Heart right ventricle (tissue), 16 donors: ENCODE data around the gene NOL6. TPM values are rescaled to one million over a fixed set of nuclear protein-coding genes. Genes with fewer than 3 reads are reported as not detected.

Source experiments
- ATAC-seq, 8 donors: fragments of 200-7000 bp; cut with Tn5 transposase; one replicate each; pipeline ENCODE4 v1.9.1; 2020; ENCODE audit warnings: mild to moderate bottlenecking in 8 of 8, moderate library complexity in 8 of 8, moderate number of reproducible peaks in 1 of 8
- DNase-seq, 2 donors: peaks; one replicate each; pipeline ENCODE4 v3.0.0-alpha.2; 2020
- H3K27ac ChIP-seq, 10 donors: fragments of 200-600 bp; sonication (generic) in 2 of 10; one replicate each; pipeline versions ENCODE4 v1.5.0 to v1.8.0; 2020 to 2022; ENCODE audit warnings: mild to moderate bottlenecking in 3 of 10
- H3K27me3 ChIP-seq, 7 donors: fragments of 200-600 bp; one replicate each; pipeline ENCODE4 v1.8.0; 2021 to 2022; ENCODE audit warnings: mild to moderate bottlenecking in 2 of 7
- H3K36me3 ChIP-seq, 9 donors: fragments of 200-600 bp; sonication (generic) in 1 of 9; one replicate each; pipeline versions ENCODE4 v1.5.0 to v1.8.0; 2020 to 2022; ENCODE audit warnings: mild to moderate bottlenecking in 2 of 9
- H3K4me1 ChIP-seq, 9 donors: fragments of 200-600 bp; sonication (generic) in 1 of 9; one replicate each; pipeline versions ENCODE4 v1.5.0 to v1.8.0; 2020 to 2022; ENCODE audit warnings: mild to moderate bottlenecking in 4 of 9
- H3K4me3 ChIP-seq, 10 donors: fragments of 200-600 bp; sonication (generic) in 2 of 10; one replicate each; pipeline versions ENCODE4 v1.5.0 to v1.8.0; 2020 to 2022; ENCODE audit warnings: mild to moderate bottlenecking in 7 of 10, moderate library complexity in 2 of 10
- H3K9me3 ChIP-seq, 11 donors: fragments of 200-600 bp in 10 of 11; sonication (generic) in 2 of 11; one replicate each; pipeline versions ENCODE4 v1.5.0 to v1.8.0; 2013 to 2022; ENCODE audit warnings: mild to moderate bottlenecking in 2 of 11, control low read depth in 1 of 11, moderate library complexity in 1 of 11
- WGBS, 2 donors: extraction: QIAGEN DNeasy Blood & Tissue Kit; methylation state at CpG; one replicate each; pipeline ENCODE4 v1.1.7; 2013; ENCODE audit warnings: inconsistent platforms in 1 of 2; 5-methylcytosine and 5-hydroxymethylcytosine counted together
- intact Hi-C, 10 donors: fragments of 100-400 bp; cut with DNase I; formaldehyde crosslinking; loops; one replicate each; pipeline versions ENCODE4 v1.11.1 to v1.14.2; 2022
- polyA plus RNA-seq, 2 donors: library from polyadenylated mRNA; stranded (reverse); fragments of 200-250 nt; gene quantifications; one replicate each; pipeline ENCODE4 v1.2.3, GENCODE V29; 2013
- total RNA-seq, 10 donors: library from RNA; stranded (reverse); fragmentation: NEBNext Ultra II Directional in 3 of 10; extraction: Animal tissue kit (Norgen Biotek cat#: 25700) in 3 of 10; gene quantifications; one replicate each; pipeline versions ENCODE4 v1.2.1 to v1.2.4, GENCODE V29; 2021 to 2023
- TF ChIP-seq, protein P1 (sequence below), 9 donors: fragments of 200-600 bp; sonication (generic) in 2 of 9; IDR thresholded peaks; one replicate each; pipeline versions ENCODE4 v1.5.0 to v1.8.0; 2021 to 2022; ENCODE audit warnings: antibody characterized with exemption in 9 of 9, mild to moderate bottlenecking in 5 of 9, moderate library complexity in 1 of 9
- donor health status: Arrhythmogenic right ventricular cardiomyopathy.
- donor health status: ischemic (EF 13 %, LVEDD 7.1; RV severe dilation, severe dysfunction).
- donor health status: healthy with polysubstance abuse.
- donor health status: DM: no; HTN: yes; CAD: no.
- donor health status: DM: no; HTN: no; CAD: no.
- donor health status: ischemic (EF 25% LVEDD 6.9; RV normal size, moderate dysfunction).
- donor health status: ischemic (EF 25% LVEDD 5.7; RV mildly dilated, moderate dysfunction).
- donor health status: healthy.
- donor health status: DM: yes; HTN: yes; CAD: no.
- donor health status: Ischemic cardiomyopathy.
- donor health status: ischemic (EF 35%, LVEDD 5.7; RV mildly dilated, moderate dysfunction).
- donor health status: nonischemic (EF 11% LVEDD 7.7; RV severe dilation, severe dysfunction).
- donor health status: DM: yes; HTN: yes; CAD: no.
- donor health status: PGD.
- donor health status: ischemic (EF 29% LVEDD 5.4; RV normal size, mild dysfunction).
- donor health status: nonischemic (EF 23%, LVEDD 6.1; RV moderate dilation, normal function).

NOL6 gene
- total and polyA plus RNA-seq, 12 donors = 13.0 to 23.2 (median 15.1) TPM

DNA sequence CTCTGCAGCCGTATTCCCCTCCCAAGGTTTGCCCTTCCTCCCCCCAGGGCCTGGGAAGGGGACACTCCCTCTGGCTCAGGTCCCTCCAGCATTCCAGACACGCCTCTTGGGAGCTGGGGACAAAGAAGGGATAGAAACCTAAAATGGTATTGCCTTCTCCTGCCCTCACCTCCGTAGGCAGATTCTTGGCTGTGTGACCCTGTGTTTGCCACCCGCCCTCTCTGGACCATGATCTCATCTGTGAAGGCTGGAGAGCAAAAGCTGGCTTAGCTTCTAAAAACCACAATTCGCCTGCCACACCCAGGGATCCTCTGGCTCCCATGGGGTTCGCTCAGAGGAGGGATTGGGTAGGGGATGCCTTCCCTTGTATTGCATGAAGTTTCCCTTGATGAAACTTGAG is 34.0 kb downstream of the NOL6 start:
- Histone ChIP-seq H3K27ac (peak overlapping the region in 4 of 10 donors; percentile 5 to 46 (median 38)), H3K36me3 (peaks cover 0 to 12% (median 0%) of the 10 kb centered on the region in 9 donors), H3K9me3 (no peaks in the 10 kb centered on the region), H3K4me3 (no peak overlapping the region), H3K27me3 (peaks cover 0 to 5% (median 0%) of the 10 kb centered on the region in 7 donors), H3K4me1 (peaks cover 4 to 43% (median 30%) of the 10 kb centered on the region in 9 donors)
- 57 to 58% methylated on average over 6 of the region's 6 CpGs for WGBS, 2 donors
- intact Hi-C loops = loop anchor here in 1 of 10 donors (2.0 kb wide), 1 partner anchor 35 kb away; no protein-coding TSS in a partner anchor
- TF ChIP-seq, protein P1, sequence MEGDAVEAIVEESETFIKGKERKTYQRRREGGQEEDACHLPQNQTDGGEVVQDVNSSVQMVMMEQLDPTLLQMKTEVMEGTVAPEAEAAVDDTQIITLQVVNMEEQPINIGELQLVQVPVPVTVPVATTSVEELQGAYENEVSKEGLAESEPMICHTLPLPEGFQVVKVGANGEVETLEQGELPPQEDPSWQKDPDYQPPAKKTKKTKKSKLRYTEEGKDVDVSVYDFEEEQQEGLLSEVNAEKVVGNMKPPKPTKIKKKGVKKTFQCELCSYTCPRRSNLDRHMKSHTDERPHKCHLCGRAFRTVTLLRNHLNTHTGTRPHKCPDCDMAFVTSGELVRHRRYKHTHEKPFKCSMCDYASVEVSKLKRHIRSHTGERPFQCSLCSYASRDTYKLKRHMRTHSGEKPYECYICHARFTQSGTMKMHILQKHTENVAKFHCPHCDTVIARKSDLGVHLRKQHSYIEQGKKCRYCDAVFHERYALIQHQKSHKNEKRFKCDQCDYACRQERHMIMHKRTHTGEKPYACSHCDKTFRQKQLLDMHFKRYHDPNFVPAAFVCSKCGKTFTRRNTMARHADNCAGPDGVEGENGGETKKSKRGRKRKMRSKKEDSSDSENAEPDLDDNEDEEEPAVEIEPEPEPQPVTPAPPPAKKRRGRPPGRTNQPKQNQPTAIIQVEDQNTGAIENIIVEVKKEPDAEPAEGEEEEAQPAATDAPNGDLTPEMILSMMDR (IDR thresholded peaks at IDR 0.05) = no peak
- DNase-seq = no peak
- ATAC-seq = peak in 2 of 8 donors; percentile 10 to 12

DNA sequence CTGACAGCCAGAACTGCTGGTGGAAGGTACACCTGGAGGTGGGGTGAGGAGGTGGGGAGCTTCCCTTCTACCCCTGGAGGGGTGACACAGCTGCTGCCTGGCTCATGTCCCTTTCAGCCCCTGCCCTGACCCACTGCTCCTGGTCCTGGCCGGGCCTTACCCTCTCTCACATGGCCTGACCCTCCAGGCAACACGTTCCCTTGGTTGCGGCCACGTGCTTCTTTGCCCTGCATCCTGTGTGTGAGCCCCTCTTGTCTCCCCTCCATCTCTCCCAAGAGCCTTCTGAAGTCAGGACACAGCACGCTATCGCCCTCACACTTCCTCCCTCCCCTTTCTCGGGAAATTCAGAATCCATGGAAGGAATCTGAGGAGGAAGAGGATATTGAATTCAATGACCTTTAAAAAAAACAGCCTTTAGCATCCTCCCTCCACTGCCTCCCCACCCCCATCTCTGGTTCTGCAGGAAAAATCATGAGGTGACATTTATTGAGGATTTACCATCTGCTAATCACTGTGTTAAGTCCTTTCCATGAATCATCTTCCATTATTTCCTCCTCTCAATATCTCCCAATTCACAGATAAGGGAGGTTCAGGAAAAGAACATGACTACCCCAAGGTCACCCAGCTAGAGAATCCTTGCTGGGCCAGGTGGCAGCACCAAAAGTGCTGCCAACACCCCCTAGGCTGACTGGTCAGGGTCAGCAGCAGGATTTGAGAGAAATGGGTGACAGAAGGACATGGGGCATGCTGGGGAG is 34.6 kb downstream of the NOL6 start:
- WGBS, 2 donors = 48 to 50% methylated on average over 7 of the region's 7 CpGs
- intact Hi-C loops = no loop called here
- TF ChIP-seq, protein P1 (IDR thresholded peaks at IDR 0.05) = no peak
- Histone ChIP-seq H3K4me3 (no peak overlapping the region), H3K27me3 (peaks cover 0 to 5% (median 0%) of the 10 kb centered on the region in 7 donors), H3K27ac (peak overlapping the region in 6 of 10 donors; percentile 5 to 69 (median 46)), H3K9me3 (no peaks in the 10 kb centered on the region), H3K4me1 (peaks cover 4 to 43% (median 30%) of the 10 kb centered on the region in 9 donors), H3K36me3 (peaks cover 0 to 12% (median 0%) of the 10 kb centered on the region in 9 donors)
- peak in 3 of 8 donors; percentile 37 to 49 (median 44) for ATAC-seq
- no peak for DNase-seq

DNA sequence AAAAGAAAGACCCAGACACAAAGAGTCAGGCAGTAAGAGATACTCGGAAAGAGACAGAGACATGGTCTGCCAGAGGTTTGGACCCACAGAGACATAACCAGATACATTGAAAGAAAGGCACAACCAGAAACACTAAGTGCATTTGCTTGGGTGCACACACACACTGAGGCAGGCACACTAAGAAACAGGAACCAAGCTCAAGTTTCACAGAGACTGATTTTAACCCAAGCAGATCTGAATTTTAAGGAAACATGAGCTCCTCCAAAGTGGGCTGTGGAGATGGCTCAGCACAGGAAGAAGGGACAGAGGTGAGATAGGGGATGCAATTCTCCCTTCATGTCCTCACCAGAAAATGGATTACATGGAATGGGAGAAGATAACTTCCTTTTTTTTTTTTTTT is 35.8 kb downstream of the NOL6 start:
- Histone ChIP-seq H3K4me1 (peaks cover 4 to 43% (median 30%) of the 10 kb centered on the region in 9 donors), H3K27me3 (peaks cover 0 to 5% (median 0%) of the 10 kb centered on the region in 7 donors), H3K27ac (no peak overlapping the region), H3K36me3 (peaks cover 0 to 5% (median 0%) of the 10 kb centered on the region in 9 donors), H3K4me3 (no peak overlapping the region), H3K9me3 (no peaks in the 10 kb centered on the region)
- intact Hi-C loops = no loop called here
- no peak for ATAC-seq
- no peak for DNase-seq
- TF ChIP-seq, protein P1 (IDR thresholded peaks at IDR 0.05) = no peak
- 92 to 94% methylated on average over 1 of the region's 1 CpG for WGBS, 2 donors

DNA sequence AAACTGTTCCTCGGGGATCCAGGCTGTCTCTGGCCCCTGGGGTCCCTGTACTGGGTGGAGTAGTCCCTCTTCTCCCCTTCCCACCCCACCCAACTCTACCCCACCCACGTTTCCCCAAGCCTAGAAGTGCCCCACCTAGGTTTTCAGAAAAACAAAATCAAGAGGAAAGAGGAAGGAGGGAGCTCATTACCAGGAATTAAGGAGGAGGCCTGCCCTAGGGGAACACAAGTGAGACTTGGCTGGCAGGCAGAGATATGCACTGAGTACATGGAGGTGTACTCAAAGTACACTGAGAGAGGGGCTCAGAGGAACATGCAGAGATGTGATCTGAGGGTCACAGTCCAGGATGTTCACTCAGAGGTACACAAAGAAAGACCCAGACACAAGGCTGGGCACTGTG is 36.5 kb downstream of the NOL6 start:
- Histone ChIP-seq H3K27me3 (peaks cover 0 to 5% (median 0%) of the 10 kb centered on the region in 7 donors), H3K9me3 (no peaks in the 10 kb centered on the region), H3K36me3 (peaks cover 0 to 4% (median 0%) of the 10 kb centered on the region in 9 donors), H3K27ac (peak overlapping the region in 8 of 10 donors; percentile 22 to 62 (median 42)), H3K4me1 (peaks cover 4 to 43% (median 30%) of the 10 kb centered on the region in 9 donors), H3K4me3 (no peak overlapping the region)
- 37 to 41% methylated on average over 2 of the region's 2 CpGs for WGBS, 2 donors
- peak in 2 of 8 donors; percentile 24 to 29 for ATAC-seq
- TF ChIP-seq, protein P1 (IDR thresholded peaks at IDR 0.05) = no peak
- no peak for DNase-seq
- intact Hi-C loops = no loop called here
